Measurements from ENCODE around the gene GALR2.
A peak's percentile ranks its signal among the peaks of the same experiment; 100 is the strongest.

The GALR2 gene

DNA sequence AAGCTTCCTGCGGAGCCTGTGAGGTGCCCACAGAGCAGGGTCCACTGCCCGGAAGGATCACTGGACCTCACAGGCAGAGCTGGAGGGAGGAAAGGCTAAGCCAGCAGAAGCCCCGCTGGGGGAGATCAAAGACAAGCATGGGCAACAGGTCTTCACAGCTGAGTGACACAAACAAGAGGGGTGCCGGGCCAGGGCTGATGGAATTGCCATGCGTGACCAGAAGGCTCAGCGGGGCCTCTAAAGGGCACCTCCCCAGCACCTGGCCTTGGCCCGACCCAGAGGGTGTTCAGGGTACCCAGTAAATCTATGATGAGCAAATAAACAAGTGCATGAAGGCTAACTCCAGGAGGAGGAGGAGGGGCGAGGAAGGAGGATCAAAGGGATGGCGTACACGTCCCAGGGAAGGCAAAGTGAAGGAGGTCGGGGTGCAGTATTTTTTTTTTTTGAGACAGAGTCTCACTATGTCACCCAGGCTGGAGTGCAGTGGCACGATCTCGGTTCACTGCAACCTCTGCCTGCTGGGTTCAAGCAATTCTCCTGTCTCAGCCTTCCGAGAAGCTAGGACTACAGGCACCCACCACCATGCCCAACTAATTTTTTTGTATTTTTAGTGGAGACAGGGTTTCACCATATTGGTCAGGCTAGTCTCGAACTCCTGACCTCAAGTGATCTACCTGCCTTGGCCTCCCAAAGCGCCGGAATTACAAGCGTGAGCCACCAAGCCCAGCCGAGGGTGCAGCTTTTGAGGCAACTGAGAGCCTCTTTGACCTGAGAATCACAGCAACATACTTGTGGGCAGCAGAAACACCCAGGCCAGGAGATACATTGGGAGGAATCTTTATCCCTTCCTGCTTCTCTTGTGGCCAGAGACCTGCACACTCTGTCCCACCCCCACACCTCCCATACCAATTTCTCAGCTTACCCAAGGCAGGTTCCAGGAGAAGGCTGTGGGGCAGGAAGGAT lies 45.1 kb downstream of the GALR2 start:
- Histone ChIP-seq H3K4me1 (ENCODE audit: insufficient read depth, low read length, severe bottlenecking) (peaks cover 7% of the 10 kb centered on the region), H3K27ac (ENCODE audit: low read depth, low read length, poor library complexity, severe bottlenecking) (no peak overlapping the region), H3K4me3 (ENCODE audit: low read depth, low read length, poor library complexity, severe bottlenecking) (no peak overlapping the region), H3K27me3 (ENCODE audit: insufficient read depth, low read length) (peaks cover 7% of the 10 kb centered on the region; the same call in 1 of the 2 replicates), H3K9ac (ENCODE audit: low read length) (no peak overlapping the region), H3K4me2 (ENCODE audit: low read length) (no peak overlapping the region), H3F3A (ENCODE audit: insufficient read depth, low read length) (no peaks in the 10 kb centered on the region), H3K36me3 (ENCODE audit: insufficient read depth, low read length) (no peaks in the 10 kb centered on the region), H3K9me3 (ENCODE audit: low read length) (no peaks in the 10 kb centered on the region), H2AFZ (ENCODE audit: low read length) (no peak overlapping the region), H3K9me2 (ENCODE audit: low read depth, low read length) (no peaks in the 10 kb centered on the region), H3K79me2 (ENCODE audit: insufficient read depth, low read length) (no peaks in the 10 kb centered on the region), H4K20me1 (ENCODE audit: insufficient read depth, low read length) (no peaks in the 10 kb centered on the region)
- no peak for TF ChIP-seq EZH2 (IDR thresholded peaks at IDR 0.05; ENCODE audit: borderline replicate concordance, low read length)
- TF ChIP-seq, protein P1, sequence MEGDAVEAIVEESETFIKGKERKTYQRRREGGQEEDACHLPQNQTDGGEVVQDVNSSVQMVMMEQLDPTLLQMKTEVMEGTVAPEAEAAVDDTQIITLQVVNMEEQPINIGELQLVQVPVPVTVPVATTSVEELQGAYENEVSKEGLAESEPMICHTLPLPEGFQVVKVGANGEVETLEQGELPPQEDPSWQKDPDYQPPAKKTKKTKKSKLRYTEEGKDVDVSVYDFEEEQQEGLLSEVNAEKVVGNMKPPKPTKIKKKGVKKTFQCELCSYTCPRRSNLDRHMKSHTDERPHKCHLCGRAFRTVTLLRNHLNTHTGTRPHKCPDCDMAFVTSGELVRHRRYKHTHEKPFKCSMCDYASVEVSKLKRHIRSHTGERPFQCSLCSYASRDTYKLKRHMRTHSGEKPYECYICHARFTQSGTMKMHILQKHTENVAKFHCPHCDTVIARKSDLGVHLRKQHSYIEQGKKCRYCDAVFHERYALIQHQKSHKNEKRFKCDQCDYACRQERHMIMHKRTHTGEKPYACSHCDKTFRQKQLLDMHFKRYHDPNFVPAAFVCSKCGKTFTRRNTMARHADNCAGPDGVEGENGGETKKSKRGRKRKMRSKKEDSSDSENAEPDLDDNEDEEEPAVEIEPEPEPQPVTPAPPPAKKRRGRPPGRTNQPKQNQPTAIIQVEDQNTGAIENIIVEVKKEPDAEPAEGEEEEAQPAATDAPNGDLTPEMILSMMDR (IDR thresholded peaks at IDR 0.05; ENCODE audit: low read length) = no peak

DNA sequence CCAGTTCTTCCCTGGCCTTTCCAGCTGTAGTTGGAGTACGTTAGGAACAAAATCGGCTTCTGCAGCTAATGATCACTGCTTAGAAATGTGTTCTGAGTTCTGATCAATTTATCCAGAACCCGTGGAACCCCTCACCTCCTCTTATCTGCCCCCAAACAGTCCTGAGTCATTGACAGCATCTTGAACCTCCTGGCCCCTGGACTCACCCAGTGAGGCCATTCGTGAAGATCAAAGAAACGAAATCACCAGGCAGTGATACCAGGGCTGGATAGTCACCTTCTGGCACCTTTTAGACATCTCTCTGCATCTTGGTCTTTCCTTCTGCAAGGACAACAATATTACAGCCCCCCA lies 46.1 kb downstream of the GALR2 start:
- TF ChIP-seq EZH2 (IDR thresholded peaks at IDR 0.05; ENCODE audit: borderline replicate concordance, low read length) = no peak
- TF ChIP-seq, protein P1 (IDR thresholded peaks at IDR 0.05; ENCODE audit: low read length) = no peak
- Histone ChIP-seq H3K79me2 (ENCODE audit: insufficient read depth, low read length) (no peaks in the 10 kb centered on the region), H3F3A (ENCODE audit: insufficient read depth, low read length) (no peaks in the 10 kb centered on the region), H3K9me3 (ENCODE audit: low read length) (no peaks in the 10 kb centered on the region), H3K27me3 (ENCODE audit: insufficient read depth, low read length) (peaks cover 7% of the 10 kb centered on the region; the same call in 1 of the 2 replicates), H3K27ac (ENCODE audit: low read depth, low read length, poor library complexity, severe bottlenecking) (no peak overlapping the region), H4K20me1 (ENCODE audit: insufficient read depth, low read length) (no peaks in the 10 kb centered on the region), H3K4me1 (ENCODE audit: insufficient read depth, low read length, severe bottlenecking) (peaks cover 7% of the 10 kb centered on the region), H3K36me3 (ENCODE audit: insufficient read depth, low read length) (no peaks in the 10 kb centered on the region), H3K4me2 (ENCODE audit: low read length) (no peak overlapping the region), H3K4me3 (ENCODE audit: low read depth, low read length, poor library complexity, severe bottlenecking) (no peak overlapping the region), H3K9ac (ENCODE audit: low read length) (no peak overlapping the region), H2AFZ (ENCODE audit: low read length) (no peak overlapping the region), H3K9me2 (ENCODE audit: low read depth, low read length) (no peaks in the 10 kb centered on the region)

DNA sequence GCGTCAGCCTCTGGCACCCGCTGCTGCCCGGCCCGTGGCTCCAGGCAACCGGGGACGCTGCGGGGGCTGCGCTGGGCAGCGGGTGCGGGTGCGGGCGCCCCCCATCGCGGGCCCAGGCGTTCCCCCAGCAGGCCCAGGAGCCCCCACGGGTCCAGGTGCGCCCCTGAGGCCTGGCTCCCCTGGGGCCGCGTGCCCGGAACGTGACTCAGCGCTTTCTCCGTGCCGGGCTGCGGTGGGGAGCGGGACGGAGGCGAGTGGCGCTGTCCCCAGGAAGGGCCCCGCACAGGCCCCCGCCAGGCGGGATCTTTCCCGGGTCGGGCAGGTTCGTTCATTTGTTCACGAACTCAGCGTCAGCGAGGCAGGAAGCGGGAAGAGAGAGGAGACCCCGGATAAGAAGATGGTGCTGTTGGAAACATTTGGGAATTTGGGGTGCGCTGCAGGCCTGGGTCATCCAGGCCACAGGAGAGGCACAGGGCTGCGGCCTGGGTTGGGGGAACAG lies 47.4 kb downstream of the GALR2 start:
- Histone ChIP-seq H3K9ac (ENCODE audit: low read length) (no peak overlapping the region), H4K20me1 (ENCODE audit: insufficient read depth, low read length) (no peaks in the 10 kb centered on the region), H3K4me2 (ENCODE audit: low read length) (peak overlapping the region; percentile 49), H3K4me1 (ENCODE audit: insufficient read depth, low read length, severe bottlenecking) (peaks cover 7% of the 10 kb centered on the region), H3K79me2 (ENCODE audit: insufficient read depth, low read length) (no peaks in the 10 kb centered on the region), H3K4me3 (ENCODE audit: low read depth, low read length, poor library complexity, severe bottlenecking) (peak overlapping the region; percentile 38), H3K36me3 (ENCODE audit: insufficient read depth, low read length) (no peaks in the 10 kb centered on the region), H3K9me2 (ENCODE audit: low read depth, low read length) (no peaks in the 10 kb centered on the region), H3K27me3 (ENCODE audit: insufficient read depth, low read length) (peaks cover 7% of the 10 kb centered on the region; the same call in 1 of the 2 replicates), H3K9me3 (ENCODE audit: low read length) (no peaks in the 10 kb centered on the region), H3F3A (ENCODE audit: insufficient read depth, low read length) (no peaks in the 10 kb centered on the region), H3K27ac (ENCODE audit: low read depth, low read length, poor library complexity, severe bottlenecking) (no peak overlapping the region), H2AFZ (ENCODE audit: low read length) (no peak overlapping the region)
- no peak for TF ChIP-seq EZH2 (IDR thresholded peaks at IDR 0.05; ENCODE audit: borderline replicate concordance, low read length)
- TF ChIP-seq, protein P1 (IDR thresholded peaks at IDR 0.05; ENCODE audit: low read length) = no peak
